ENCODE results near the gene SAT2. TPM values are rescaled to one million over a fixed set of nuclear protein-coding genes. Genes with fewer than 3 reads are reported as not detected.

Gene SAT2
- total RNA-seq, 1 experiment from 2014 or later = 17.6 TPM

DNA sequence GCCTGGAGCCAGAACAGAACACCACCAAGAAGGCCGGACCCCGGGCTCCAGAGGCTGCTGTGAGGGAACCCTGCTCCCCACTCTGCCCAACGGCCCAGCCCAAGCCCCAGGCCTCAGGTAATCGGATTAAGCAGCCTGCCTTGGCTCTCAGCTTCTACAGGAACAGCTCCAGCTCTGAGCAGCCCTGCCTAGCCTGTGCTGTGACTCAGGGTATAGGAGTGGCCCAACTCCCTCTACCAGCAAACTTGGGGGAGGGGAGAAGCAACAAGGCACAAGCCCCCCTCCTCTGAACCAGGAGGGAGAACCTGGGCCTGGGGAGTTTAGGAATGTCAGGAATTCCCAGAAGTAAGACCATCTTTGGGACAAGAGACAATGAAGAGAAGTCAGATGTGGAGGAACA, 36.9 kb downstream of the SAT2 start:
- Histone ChIP-seq H3K9me3 (replicated peaks) (no peaks in the 10 kb centered on the region), H3K4me1 (0 out of 2 replicates have a peak, but pooled peaks cover 2% of the 10 kb centered on the region), H3K27ac (peak overlapping the region; percentile 14; the same call in 1 of the 2 replicates), H3K27me3 (no peaks in the 10 kb centered on the region), H3K36me3 (peaks cover 37% of the 10 kb centered on the region), H3K4me3 (no peak overlapping the region)
- DNase-seq = no peak

DNA sequence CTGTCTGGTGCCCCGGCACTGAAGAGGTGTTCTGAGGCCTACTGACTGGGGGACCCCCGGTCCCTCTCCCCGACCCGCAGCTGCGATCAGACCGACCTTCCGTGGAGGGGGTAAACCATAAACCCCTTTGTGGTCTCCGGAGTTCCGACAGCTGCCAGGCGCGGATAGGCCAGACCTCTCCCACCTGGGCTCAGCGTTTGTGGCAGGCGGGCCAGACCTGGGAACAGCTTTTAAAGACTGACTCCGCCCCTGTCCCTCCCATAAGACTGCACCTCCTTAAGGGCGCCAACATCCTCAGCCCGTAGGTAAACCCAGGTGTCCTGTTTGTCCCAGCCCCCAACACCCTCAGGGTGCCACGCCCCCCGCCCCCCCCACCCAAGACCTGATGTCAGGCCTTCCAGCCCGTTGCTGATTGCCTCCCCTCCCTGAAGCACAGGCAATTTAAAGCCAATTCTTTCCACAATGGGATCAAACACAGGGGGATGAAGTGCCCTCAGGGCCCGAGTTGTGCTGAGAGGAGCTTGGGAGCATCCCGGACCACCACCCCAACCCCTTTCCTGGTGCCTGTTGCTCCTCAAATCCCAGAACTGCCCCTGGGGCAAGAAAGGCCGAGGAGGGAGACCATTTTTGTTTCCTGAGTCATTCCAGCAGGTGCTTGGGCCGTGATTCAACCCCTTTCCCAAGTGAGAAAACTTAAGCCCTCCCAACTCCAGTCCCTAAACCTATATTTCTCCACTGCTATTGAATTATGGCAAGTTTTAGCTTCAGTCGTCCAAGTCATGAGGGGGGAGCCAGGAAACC, 37.5 kb downstream of the SAT2 start, which contains the start of gene SOX15:
TSS of gene SOX15 (minus strand) at position 204 of the 801 bp plus-strand sequence. CDS start 418 bp downstream, outside the sequence.
- Histone ChIP-seq H3K4me1 (0 out of 2 replicates have a peak, but pooled peaks cover 2% of the 10 kb centered on the region), H3K9me3 (replicated peaks) (no peaks in the 10 kb centered on the region), H3K27ac (peak within 1 kb of the TSS; percentile 14; the same call in 1 of the 2 replicates), H3K27me3 (no peaks in the 10 kb centered on the region), H3K36me3 (peaks cover 37% of the 10 kb centered on the region), H3K4me3 (no peak within 1 kb of the TSS)
- no peak for DNase-seq

DNA sequence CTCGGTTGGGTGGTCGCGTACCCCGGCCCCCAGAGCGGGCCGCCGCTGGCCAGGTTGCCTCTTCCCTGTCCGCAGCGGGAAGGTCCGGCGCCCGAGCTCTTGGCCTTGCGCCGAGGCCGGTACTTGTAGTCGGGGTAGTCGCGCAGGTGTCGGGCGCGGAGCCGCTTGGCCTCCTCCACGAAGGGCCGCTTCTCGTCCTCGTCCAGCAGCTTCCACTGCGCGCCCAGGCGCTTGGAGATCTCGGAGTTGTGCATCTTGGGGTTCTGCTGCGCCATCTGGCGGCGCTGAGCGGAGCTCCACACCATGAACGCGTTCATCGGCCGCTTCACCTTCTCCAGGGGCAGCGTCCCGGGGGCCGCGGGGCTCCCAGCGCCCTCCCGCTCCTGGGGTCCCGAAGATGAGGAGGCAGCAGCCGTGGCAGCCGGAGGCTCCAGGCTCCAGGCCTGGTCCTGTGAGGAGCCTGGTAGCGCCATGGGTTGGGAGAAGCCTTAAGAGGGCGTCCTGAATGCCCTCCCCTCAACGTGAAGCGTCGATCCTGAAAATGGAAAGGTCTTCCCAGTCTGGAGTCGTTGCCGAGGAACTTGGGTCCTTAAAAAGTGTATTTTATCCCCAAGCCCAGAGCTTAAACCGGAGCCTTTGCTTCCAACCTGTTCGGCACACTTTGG, 38.3 kb downstream of the SAT2 start:
- H3K4me3 ChIP-seq = no peak overlapping the region
- 0 out of 2 replicates have a peak, but pooled peaks cover 2% of the 10 kb centered on the region for H3K4me1 ChIP-seq
- no peak overlapping the region for H3K27ac ChIP-seq
- no peaks in the 10 kb centered on the region for H3K27me3 ChIP-seq
- no peak for DNase-seq
- peaks cover 32% of the 10 kb centered on the region for H3K36me3 ChIP-seq
- H3K9me3 ChIP-seq (replicated peaks) = no peaks in the 10 kb centered on the region

DNA sequence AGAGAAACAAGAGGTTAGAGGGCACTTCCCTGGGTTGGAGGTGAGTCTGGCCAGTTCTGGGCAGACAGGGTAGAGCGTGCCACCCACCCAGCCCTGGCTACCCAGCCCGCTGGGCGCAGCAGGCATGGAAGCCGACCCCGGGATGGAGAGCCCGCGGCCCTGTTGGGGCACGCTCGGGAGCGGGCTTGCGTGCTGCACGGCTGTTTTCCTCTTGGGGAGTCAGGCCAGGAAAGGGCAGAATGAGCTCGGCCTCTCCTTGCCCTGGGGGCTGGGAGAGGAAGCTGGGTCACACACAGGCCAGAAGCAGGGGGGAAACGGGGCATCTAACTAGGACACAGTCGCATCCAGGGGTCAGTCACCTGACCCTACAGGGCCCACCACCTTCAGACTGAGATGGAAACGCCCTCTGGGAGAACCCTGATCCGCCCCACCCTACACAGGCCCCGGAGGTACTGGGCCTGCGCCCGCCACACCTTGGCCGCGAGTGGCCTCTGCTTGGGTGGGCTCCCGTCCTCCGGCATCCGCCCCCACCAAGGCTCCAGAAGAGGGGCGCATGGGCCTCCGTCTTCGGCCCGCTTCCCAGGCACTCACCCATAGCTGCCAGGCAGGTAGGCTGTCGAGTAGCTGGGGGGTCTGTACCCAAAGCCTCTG, 38.9 kb downstream of the SAT2 start:
- no peaks in the 10 kb centered on the region for H3K27me3 ChIP-seq
- 0 out of 2 replicates have a peak, but pooled peaks cover 2% of the 10 kb centered on the region for H3K4me1 ChIP-seq
- no peaks in the 10 kb centered on the region for H3K9me3 ChIP-seq (replicated peaks)
- H3K4me3 ChIP-seq = no peak overlapping the region
- peaks cover 25% of the 10 kb centered on the region for H3K36me3 ChIP-seq
- no peak for DNase-seq
- no peak overlapping the region for H3K27ac ChIP-seq

DNA sequence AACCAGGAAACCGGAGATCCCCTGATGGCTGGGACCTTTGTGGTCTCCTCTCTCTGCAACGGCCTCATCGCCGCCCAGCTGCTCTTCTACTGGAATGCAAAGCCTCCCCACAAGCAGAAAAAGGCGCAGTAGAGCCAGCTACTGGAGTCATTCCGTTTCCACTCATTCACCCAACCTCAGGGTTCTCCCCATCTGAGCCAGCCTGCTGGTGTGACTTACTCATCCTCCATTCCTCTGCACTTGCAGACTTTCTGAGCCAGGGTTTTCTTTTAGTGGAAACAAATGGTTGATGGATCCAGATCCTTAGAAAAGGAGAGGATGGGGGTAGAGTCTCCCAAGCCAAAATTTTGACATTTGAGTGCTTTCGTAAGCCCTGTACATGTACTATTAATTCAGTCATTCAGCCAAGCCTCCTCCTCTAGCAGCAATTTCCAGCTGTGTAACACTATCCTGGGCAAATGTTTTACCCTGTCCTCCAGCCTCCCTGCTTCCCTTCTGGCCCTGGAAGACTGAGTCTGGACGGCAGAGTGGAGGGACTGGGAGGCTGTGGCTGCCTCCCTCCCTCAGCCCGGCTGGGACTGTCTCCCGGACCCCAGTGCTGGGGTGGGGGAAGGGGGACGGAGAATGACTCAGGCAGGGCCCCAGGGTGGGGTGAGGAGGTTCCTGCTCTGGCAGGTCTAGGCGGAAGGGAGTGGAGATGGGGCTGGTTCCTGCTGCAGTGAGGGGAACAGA, 40.0 kb downstream of the SAT2 start:
- Histone ChIP-seq H3K4me3 (no peak overlapping the region), H3K36me3 (peaks cover 16% of the 10 kb centered on the region), H3K27ac (no peak overlapping the region), H3K27me3 (no peaks in the 10 kb centered on the region), H3K4me1 (peaks cover 7% of the 10 kb centered on the region; the same call in 1 of the 2 replicates), H3K9me3 (replicated peaks) (no peaks in the 10 kb centered on the region)
- peak; percentile 44 to 57 for DNase-seq

DNA sequence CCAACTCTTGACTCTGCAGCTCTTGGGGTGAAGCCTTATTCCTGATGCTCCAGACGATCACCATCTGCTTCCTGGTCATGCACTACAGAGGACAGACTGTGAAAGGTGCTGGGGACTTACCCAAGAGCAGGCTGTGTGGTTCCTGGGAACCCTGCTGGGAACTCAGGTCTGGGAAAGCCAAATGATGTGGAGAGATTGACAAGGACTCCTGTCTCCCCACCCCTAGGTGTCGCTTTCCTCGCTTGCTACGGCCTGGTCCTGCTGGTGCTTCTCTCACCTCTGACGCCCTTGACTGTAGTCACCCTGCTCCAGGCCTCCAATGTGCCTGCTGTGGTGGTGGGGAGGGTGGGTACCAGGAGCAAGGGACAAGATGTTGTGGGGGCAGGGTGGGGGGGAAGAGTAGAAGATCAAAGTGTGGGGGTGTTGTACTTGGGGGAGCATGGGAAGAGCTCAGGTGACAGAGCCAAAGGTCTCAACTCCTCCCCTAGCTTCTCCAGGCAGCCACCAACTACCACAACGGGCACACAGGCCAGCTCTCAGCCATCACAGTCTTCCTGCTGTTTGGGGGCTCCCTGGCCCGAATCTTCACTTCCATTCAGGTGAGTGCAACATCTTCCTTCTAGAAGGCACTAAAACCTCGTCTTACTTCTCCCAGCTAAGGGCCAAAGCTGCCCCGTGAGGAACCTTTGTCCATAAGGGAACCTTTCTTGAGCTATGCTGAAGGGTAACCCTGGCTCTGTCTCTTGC, 40.8 kb downstream of the SAT2 start:
- DNase-seq = no peak
- peaks cover 11% of the 10 kb centered on the region for H3K36me3 ChIP-seq
- no peaks in the 10 kb centered on the region for H3K27me3 ChIP-seq
- no peak overlapping the region for H3K4me3 ChIP-seq
- no peaks in the 10 kb centered on the region for H3K9me3 ChIP-seq (replicated peaks)
- no peak overlapping the region for H3K27ac ChIP-seq
- H3K4me1 ChIP-seq = peaks cover 7% of the 10 kb centered on the region; the same call in 1 of the 2 replicates

DNA sequence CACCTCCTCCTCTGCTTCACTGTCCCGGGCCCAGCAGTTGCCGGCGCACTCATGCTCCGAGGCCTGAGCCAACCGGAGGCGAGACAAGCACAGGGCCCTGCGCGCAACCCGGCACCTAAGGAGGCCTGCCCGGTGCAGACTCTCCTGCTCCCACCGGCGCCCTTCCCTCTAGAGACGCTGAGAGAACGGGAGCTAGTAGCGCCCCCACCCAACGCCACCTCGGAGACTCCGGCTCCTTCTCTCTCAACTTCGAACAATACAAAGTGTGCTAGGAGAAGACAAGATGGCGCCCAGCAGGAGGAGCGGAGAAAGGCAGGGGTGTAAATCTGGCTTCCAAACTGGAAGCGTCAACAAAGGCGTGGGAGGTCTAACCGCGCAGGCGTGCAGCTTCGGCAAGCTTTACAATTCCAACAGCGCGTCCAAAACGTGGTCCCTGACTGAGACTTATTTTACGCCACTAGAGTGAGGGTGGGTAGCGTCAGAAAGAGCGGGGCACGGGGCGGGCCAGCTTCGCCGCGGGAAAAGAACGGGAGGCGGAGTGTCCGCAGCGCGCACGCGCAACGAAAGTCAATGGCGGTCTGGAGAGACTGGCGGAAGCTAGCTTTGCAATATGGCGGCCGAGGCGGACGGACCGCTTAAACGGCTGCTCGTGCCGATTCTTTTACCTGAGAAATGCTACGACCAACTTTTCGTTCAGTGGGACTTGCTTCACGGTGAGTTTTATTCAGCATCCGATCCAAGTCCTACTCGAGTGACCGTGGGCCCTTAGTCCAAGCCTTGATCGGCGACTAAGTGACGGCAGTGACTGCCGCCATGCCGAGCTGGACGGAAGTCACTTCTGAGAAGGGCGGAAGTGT, 44.1 kb downstream of the SAT2 start, which contains the start of gene MPDU1:
TSS of gene MPDU1 (plus strand) at position 600 of the 857 bp plus-strand sequence. CDS start at position 611, 11 bp downstream.
- Histone ChIP-seq H3K27me3 (no peaks in the 10 kb centered on the region), H3K27ac (peak within 1 kb of the TSS; percentile 95), H3K4me1 (peaks cover 4% of the 10 kb centered on the region; the same call in 1 of the 2 replicates), H3K36me3 (peaks cover 15% of the 10 kb centered on the region), H3K9me3 (replicated peaks) (no peaks in the 10 kb centered on the region), H3K4me3 (peak within 1 kb of the TSS; percentile 69)
- DNase-seq = peak; percentile 94 to 95

DNA sequence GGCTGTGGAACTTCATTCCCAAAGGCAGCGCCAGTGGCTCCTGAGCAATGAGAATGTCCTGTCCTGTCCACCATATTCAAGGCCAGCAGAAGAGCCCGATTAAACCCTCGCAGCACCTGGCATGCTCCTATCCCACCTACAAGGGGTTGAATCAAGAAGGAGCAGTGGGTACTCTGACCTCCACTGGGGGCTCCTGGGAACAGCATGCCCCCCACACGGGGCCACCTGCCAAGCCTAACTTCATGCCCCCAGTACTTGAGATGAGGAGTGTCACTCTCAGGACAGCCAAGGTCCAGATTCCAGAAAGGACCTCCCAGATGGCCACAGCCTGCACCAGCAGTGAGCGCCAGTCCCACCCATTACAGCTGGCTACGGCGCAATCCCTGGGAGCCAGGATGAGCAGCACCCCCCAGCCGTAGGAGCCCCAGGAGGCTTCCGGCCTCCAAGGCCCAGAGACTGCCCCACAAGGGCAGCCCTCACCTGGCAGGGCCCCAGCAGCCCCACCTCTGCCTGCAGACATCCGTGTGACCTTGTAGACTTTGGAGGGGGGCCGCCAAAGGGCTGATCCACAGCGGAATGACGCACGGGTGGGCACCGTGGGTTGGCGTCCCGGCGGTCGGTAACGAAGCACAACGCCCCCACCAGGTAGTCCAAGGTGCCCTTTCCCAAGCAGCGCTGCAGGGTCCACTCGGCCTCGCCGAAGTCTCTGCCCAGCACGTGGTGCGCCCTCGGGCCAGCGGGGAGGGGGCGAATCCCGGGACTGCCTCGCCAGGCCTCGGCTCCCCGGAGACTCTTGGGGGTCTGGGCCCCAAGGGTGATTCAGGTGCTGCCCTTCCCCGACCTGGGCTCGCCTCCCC, 45.0 kb downstream of the SAT2 start:
- H3K36me3 ChIP-seq = peaks cover 23% of the 10 kb centered on the region
- no peaks in the 10 kb centered on the region for H3K27me3 ChIP-seq
- H3K4me3 ChIP-seq = peak overlapping the region; percentile 69
- no peaks in the 10 kb centered on the region for H3K9me3 ChIP-seq (replicated peaks)
- peak overlapping the region; percentile 95 for H3K27ac ChIP-seq
- peaks cover 4% of the 10 kb centered on the region; the same call in 1 of the 2 replicates for H3K4me1 ChIP-seq
- DNase-seq = no peak

DNA sequence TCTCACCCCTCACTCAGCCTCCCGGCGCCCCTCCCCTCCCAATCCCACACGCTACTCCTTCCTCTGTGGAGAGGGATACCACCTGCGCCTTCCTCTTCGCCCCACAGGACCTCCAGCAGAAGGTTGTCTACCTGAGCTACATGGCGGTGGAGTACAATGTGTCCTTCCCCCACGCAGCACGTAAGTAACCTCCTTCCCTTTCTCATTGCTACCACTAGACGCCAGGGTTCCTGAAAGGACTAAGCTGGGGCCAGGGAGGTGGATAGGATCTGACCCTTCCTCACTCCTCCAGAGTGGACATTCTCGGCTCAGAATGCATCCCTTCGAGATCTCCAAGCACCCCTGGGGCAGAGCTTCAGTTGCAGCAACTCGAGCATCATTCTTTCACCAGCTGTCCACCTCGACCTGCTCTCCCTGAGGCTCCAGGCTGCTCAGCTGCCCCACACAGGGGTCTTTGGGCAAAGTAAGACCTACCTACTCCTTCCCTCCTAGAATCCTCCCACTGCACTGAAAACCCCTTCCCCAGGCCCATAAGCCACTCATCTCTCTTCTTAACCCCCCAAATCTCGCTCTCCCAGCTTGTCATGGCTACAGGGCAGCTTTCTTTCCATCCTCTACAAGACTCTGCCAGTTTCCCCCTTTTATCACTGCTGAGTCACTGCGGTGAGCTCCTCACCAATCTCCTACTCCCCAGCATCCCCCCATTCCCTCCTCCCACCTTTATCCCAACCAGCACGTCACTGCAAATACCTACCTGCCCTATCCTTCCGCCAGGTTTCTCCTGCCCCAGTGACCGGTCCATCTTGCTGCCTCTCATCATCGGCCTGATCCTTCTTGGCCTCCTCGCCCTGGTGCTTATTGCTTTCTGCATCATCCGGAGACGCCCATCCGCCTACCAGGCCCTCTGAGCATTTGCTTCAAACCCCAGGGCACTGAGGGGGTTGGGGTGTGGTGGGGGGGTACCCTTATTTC, 46.7 kb downstream of the SAT2 start:
- H3K27me3 ChIP-seq = no peaks in the 10 kb centered on the region
- no peak for DNase-seq
- peaks cover 40% of the 10 kb centered on the region for H3K36me3 ChIP-seq
- H3K27ac ChIP-seq = no peak overlapping the region
- peaks cover 4% of the 10 kb centered on the region; the same call in 1 of the 2 replicates for H3K4me1 ChIP-seq
- no peaks in the 10 kb centered on the region for H3K9me3 ChIP-seq (replicated peaks)
- H3K4me3 ChIP-seq = no peak overlapping the region

DNA sequence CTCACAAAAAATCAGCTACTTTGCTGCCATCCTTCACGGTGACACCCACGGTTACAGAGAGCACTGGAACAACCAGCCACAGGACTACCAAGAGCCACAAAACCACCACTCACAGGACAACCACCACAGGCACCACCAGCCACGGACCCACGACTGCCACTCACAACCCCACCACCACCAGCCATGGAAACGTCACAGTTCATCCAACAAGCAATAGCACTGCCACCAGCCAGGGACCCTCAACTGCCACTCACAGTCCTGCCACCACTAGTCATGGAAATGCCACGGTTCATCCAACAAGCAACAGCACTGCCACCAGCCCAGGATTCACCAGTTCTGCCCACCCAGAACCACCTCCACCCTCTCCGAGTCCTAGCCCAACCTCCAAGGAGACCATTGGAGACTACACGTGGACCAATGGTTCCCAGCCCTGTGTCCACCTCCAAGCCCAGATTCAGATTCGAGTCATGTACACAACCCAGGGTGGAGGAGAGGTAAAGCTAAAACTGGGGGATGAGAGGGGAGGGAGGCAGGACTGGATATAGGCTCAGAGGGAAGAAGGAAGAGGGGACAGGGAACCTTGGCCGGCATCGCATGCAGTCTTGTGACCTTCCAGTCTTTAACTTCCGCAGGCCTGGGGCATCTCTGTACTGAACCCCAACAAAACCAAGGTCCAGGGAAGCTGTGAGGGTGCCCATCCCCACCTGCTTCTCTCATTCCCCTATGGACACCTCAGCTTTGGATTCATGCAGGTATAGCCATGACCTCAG, 47.6 kb downstream of the SAT2 start:
- no peak overlapping the region for H3K4me3 ChIP-seq
- peaks cover 49% of the 10 kb centered on the region for H3K36me3 ChIP-seq
- peaks cover 4% of the 10 kb centered on the region; the same call in 1 of the 2 replicates for H3K4me1 ChIP-seq
- H3K9me3 ChIP-seq (replicated peaks) = no peaks in the 10 kb centered on the region
- no peak for DNase-seq
- H3K27me3 ChIP-seq = no peaks in the 10 kb centered on the region
- no peak overlapping the region for H3K27ac ChIP-seq

Measured in SJCRH30 (cell line).